ENCODE data around the gene GPRIN3. TPM values are rescaled to one million over a fixed set of nuclear protein-coding genes. Genes with fewer than 3 reads are reported as not detected.

The GPRIN3 gene
- total and polyA plus RNA-seq, 2 experiments from 2014 or later: 5.1 to 18.0 TPM

GRCh38 chr4:89329280-89329679 is 21.7 kb upstream of the GPRIN3 start:
- H3K36me3 ChIP-seq: no peaks in the 10 kb centered on the region
- no peak for DNase-seq (ENCODE audit: low read depth in 1 of 2, low spot score in 1 of 2)
- H3K4me3 ChIP-seq: no peak overlapping the region
- no peak for TF ChIP-seq CTCF (IDR thresholded peaks at IDR 0.05; ENCODE audit: low read depth, low read length)
- peaks cover 12% of the 10 kb centered on the region for H3K4me1 ChIP-seq (ENCODE audit: low read depth)
- H3K27me3 ChIP-seq: no peaks in the 10 kb centered on the region
- H3K9me3 ChIP-seq (ENCODE audit: low read depth): no peaks in the 10 kb centered on the region
- no peak overlapping the region for H3K27ac ChIP-seq

GRCh38 chr4:89324671-89325070 is 17.1 kb upstream of the GPRIN3 start:
- peak in 1 of 2 donors; percentile 48 for DNase-seq (ENCODE audit: low read depth in 1 of 2, low spot score in 1 of 2)
- Histone ChIP-seq H3K36me3 (no peaks in the 10 kb centered on the region), H3K4me3 (no peak overlapping the region), H3K4me1 (ENCODE audit: low read depth) (no peaks in the 10 kb centered on the region), H3K27ac (no peak overlapping the region), H3K9me3 (ENCODE audit: low read depth) (no peaks in the 10 kb centered on the region), H3K27me3 (no peaks in the 10 kb centered on the region)
- TF ChIP-seq CTCF (IDR thresholded peaks at IDR 0.05; ENCODE audit: low read depth, low read length): no peak

- Histone ChIP-seq H3K9me3 (ENCODE audit: low read depth) (no peaks in the 10 kb centered on the region), H3K4me3 (no peak overlapping the region), H3K27me3 (no peaks in the 10 kb centered on the region), H3K36me3 (no peaks in the 10 kb centered on the region), H3K4me1 (ENCODE audit: low read depth) (peaks cover 4% of the 10 kb centered on the region), H3K27ac (no peak overlapping the region)
- no peak for TF ChIP-seq CTCF (IDR thresholded peaks at IDR 0.05; ENCODE audit: low read depth, low read length)
- no peak for DNase-seq (ENCODE audit: low read depth in 1 of 2, low spot score in 1 of 2)
Measured at GRCh38 chr4:89322671-89323070, 15.1 kb upstream of the GPRIN3 start.

GRCh38 chr4:89319756-89320155 is 12.2 kb upstream of the GPRIN3 start:
- TF ChIP-seq CTCF (IDR thresholded peaks at IDR 0.05; ENCODE audit: low read depth, low read length): no peak
- Histone ChIP-seq H3K9me3 (ENCODE audit: low read depth) (no peaks in the 10 kb centered on the region), H3K27ac (no peak overlapping the region), H3K36me3 (no peaks in the 10 kb centered on the region), H3K4me1 (ENCODE audit: low read depth) (peaks cover 4% of the 10 kb centered on the region), H3K4me3 (no peak overlapping the region), H3K27me3 (no peaks in the 10 kb centered on the region)
- no peak for DNase-seq (ENCODE audit: low read depth in 1 of 2, low spot score in 1 of 2)

- H3K4me1 ChIP-seq (ENCODE audit: low read depth): peaks cover 4% of the 10 kb centered on the region
- H3K27me3 ChIP-seq: no peaks in the 10 kb centered on the region
- peak in 1 of 2 donors; percentile 66 for DNase-seq (ENCODE audit: low read depth in 1 of 2, low spot score in 1 of 2)
- H3K9me3 ChIP-seq (ENCODE audit: low read depth): no peaks in the 10 kb centered on the region
- no peak overlapping the region for H3K4me3 ChIP-seq
- no peak for TF ChIP-seq CTCF (IDR thresholded peaks at IDR 0.05; ENCODE audit: low read depth, low read length)
- no peaks in the 10 kb centered on the region for H3K36me3 ChIP-seq
- no peak overlapping the region for H3K27ac ChIP-seq
Measured at GRCh38 chr4:89316931-89317366, 9.3 kb upstream of the GPRIN3 start.

- no peak overlapping the region for H3K4me3 ChIP-seq
- TF ChIP-seq CTCF (IDR thresholded peaks at IDR 0.05; ENCODE audit: low read depth, low read length): no peak
- no peaks in the 10 kb centered on the region for H3K36me3 ChIP-seq
- peak in 1 of 2 donors; percentile 15 for DNase-seq (ENCODE audit: low read depth in 1 of 2, low spot score in 1 of 2)
- no peaks in the 10 kb centered on the region for H3K27me3 ChIP-seq
- no peak overlapping the region for H3K27ac ChIP-seq
- H3K9me3 ChIP-seq (ENCODE audit: low read depth): no peaks in the 10 kb centered on the region
- H3K4me1 ChIP-seq (ENCODE audit: low read depth): peaks cover 4% of the 10 kb centered on the region
Measured at GRCh38 chr4:89316211-89316610, 8.6 kb upstream of the GPRIN3 start.

Measured in cardiac muscle cell (in vitro differentiated cells and primary cell).